H1 (cell line): ENCODE data around the gene KCNJ4. TPM values are rescaled to one million over a fixed set of nuclear protein-coding genes. Genes with fewer than 3 reads are reported as not detected.

Source experiments
- CTCF ChIA-PET: fragments of 300-600 bp; sonication (Branson Sonifier 250); formaldehyde crosslinking; loops from one replicate; lab custom pipeline; 2021; ENCODE audit not compliant: partially characterized antibody; lab: Charles Lee
- POLR2A ChIA-PET: fragments of 300-600 bp; sonication (Branson Sonifier 250); formaldehyde crosslinking; loops from one replicate; lab custom pipeline; 2021; ENCODE audit warnings: inconsistent platforms; ENCODE audit not compliant: partially characterized antibody; lab: Charles Lee
- DNase-seq, 2 experiments: peaks; one replicate each; pipeline versions ENCODE4 v3.0.0 to v3.0.0-alpha.2; 2010 to 2022; ENCODE audit warnings: low spot score in 2 of 2, low read depth in 1 of 2, mixed read lengths in 1 of 2
- FAIRE-seq: peaks from 2 replicates; lab custom pipeline; 2011; peaks lifted over from hg19 to GRCh38; lab: Jason Lieb, UNC
- H2AFZ ChIP-seq: 2 replicates; pipeline ENCODE4 v1.8.1; 2012; ENCODE audit warnings: low read length, inconsistent platforms
- H2AK5ac ChIP-seq: 2 replicates; pipeline ENCODE4 v1.6.1; 2013; ENCODE audit warnings: low read depth, low read length
- H2BK120ac ChIP-seq: replicated peaks from 2 replicates; pipeline ENCODE3; 2013; ENCODE audit warnings: low read depth, low read length, inconsistent platforms
- H2BK12ac ChIP-seq: 2 replicates; pipeline ENCODE4 v1.6.1; 2013; ENCODE audit warnings: low read depth, low read length
- H2BK15ac ChIP-seq: 2 replicates; pipeline ENCODE4 v1.6.1; 2013; ENCODE audit warnings: low read length
- H2BK20ac ChIP-seq: 2 replicates; pipeline ENCODE4 v1.6.1; 2013; ENCODE audit warnings: low read length
- H2BK5ac ChIP-seq: 2 replicates; pipeline ENCODE4 v1.6.1; 2013; ENCODE audit warnings: low read depth, low read length
- H3K14ac ChIP-seq: 2 replicates; pipeline ENCODE4 v1.6.1; 2013; ENCODE audit warnings: inconsistent platforms; ENCODE audit not compliant: insufficient read length
- H3K18ac ChIP-seq: 2 replicates; pipeline ENCODE4 v1.6.1; 2013; ENCODE audit warnings: low read length; ENCODE audit errors: extremely low read depth
- H3K23ac ChIP-seq: 2 replicates; pipeline ENCODE4 v1.6.1; 2013; ENCODE audit warnings: inconsistent platforms; ENCODE audit not compliant: insufficient read length
- H3K23me2 ChIP-seq: 2 replicates; pipeline ENCODE4 v1.6.1; 2013; ENCODE audit warnings: low read depth, low read length
- H3K27ac ChIP-seq: 2 replicates; pipeline ENCODE4 v1.6.1; 2011; ENCODE audit warnings: low read depth, low read length, inconsistent platforms
- H3K27me3 ChIP-seq, 4 experiments: replicated peaks in 1 of 4; 1 replicate in 1 of 4; 2 replicates in 3 of 4; pipeline versions ENCODE4 v1.6.1 to v1.8.1; 2011 to 2013; ENCODE audit warnings: low read length in 3 of 4, mild to moderate bottlenecking in 3 of 4, inconsistent platforms in 2 of 4, mixed read lengths in 2 of 4, moderate library complexity in 1 of 4; ENCODE audit not compliant: control insufficient read depth in 3 of 4, insufficient read depth in 3 of 4; ENCODE audit errors: extremely low read depth in 1 of 4
- H3K36me3 ChIP-seq, 4 experiments: 2 replicates each; pipeline versions ENCODE4 v1.6.1 to v1.8.1; 2011 to 2013; ENCODE audit warnings: mild to moderate bottlenecking in 4 of 4, low read length in 3 of 4, moderate library complexity in 2 of 4, control low read depth in 1 of 4, inconsistent platforms in 1 of 4; ENCODE audit not compliant: insufficient read depth in 4 of 4, control insufficient read depth in 2 of 4
- H3K4ac ChIP-seq: replicated peaks from 2 replicates; pipeline ENCODE3; 2013; ENCODE audit warnings: low read length, low read depth, mixed read lengths, inconsistent platforms; ENCODE audit not compliant: insufficient read length
- H3K4me1 ChIP-seq, 4 experiments: replicated peaks in 1 of 4; 1 replicate in 1 of 4; 2 replicates in 3 of 4; pipeline versions ENCODE4 v1.6.1 to v1.8.1; 2011 to 2013; ENCODE audit warnings: low read length in 3 of 4, inconsistent platforms in 2 of 4, mixed read lengths in 1 of 4; ENCODE audit not compliant: insufficient read depth in 4 of 4, control insufficient read depth in 3 of 4
- H3K4me2 ChIP-seq, 2 experiments: 2 replicates each; pipeline versions ENCODE4 v1.6.1 to v1.8.1; 2011 to 2013; ENCODE audit warnings: low read depth in 2 of 2, low read length in 2 of 2, control low read depth in 1 of 2, inconsistent platforms in 1 of 2, mild to moderate bottlenecking in 1 of 2; ENCODE audit not compliant: insufficient read depth in 1 of 2
- H3K4me3 ChIP-seq, 4 experiments: fragments of 200-600, 300-600 bp in 1 of 4; sonication (generic), shearing (Covaris generic), sonication (Bioruptor Twin) in 1 of 4; 2 replicates each; pipeline versions ENCODE4 v1.5.1 to v1.8.1; 2011 to 2016; ENCODE audit warnings: low read length in 4 of 4, low read depth in 3 of 4, control low read depth in 2 of 4, inconsistent platforms in 2 of 4, mild to moderate bottlenecking in 2 of 4, mixed read lengths in 1 of 4, moderate library complexity in 1 of 4; ENCODE audit not compliant: insufficient read depth in 2 of 4; ENCODE audit errors: extremely low read depth in 1 of 4
- H3K56ac ChIP-seq: replicated peaks from 2 replicates; pipeline ENCODE3; 2013; ENCODE audit warnings: low read depth, mild to moderate bottlenecking, mixed read lengths, low read length, inconsistent platforms; ENCODE audit not compliant: insufficient read length
- H3K79me1 ChIP-seq: 2 replicates; pipeline ENCODE4 v1.6.1; 2013; ENCODE audit warnings: low read depth, low read length, control low read depth
- H3K79me2 ChIP-seq, 2 experiments: 2 replicates each; pipeline versions ENCODE4 v1.6.1 to v1.8.1; 2012 to 2013; ENCODE audit warnings: low read length in 2 of 2, mild to moderate bottlenecking in 2 of 2, inconsistent platforms in 1 of 2; ENCODE audit not compliant: insufficient read depth in 2 of 2, control insufficient read depth in 1 of 2
- H3K9ac ChIP-seq, 4 experiments: replicated peaks in 1 of 4; 1 replicate in 1 of 4; 2 replicates in 3 of 4; pipeline versions ENCODE4 v1.6.1 to v1.8.1; 2011 to 2013; ENCODE audit warnings: low read depth in 3 of 4, low read length in 3 of 4, control low read depth in 2 of 4, mild to moderate bottlenecking in 2 of 4, moderate library complexity in 2 of 4, inconsistent platforms in 1 of 4; ENCODE audit errors: extremely low read depth in 1 of 4
- H3K9me3 ChIP-seq, 2 experiments: 2 replicates each; pipeline versions ENCODE4 v1.6.1 to v1.8.1; 2012 to 2013; ENCODE audit warnings: mild to moderate bottlenecking in 2 of 2, moderate library complexity in 2 of 2, control low read depth in 1 of 2, inconsistent platforms in 1 of 2, low read depth in 1 of 2, low read length in 1 of 2, mixed read lengths in 1 of 2; ENCODE audit not compliant: insufficient read depth in 2 of 2
- H4K20me1 ChIP-seq, 2 experiments: replicated peaks in 1 of 2; 2 replicates each; pipeline versions ENCODE3 to v1.8.1; 2011 to 2013; ENCODE audit warnings: inconsistent platforms in 2 of 2, low read length in 2 of 2, mild to moderate bottlenecking in 1 of 2; ENCODE audit not compliant: insufficient read depth in 2 of 2, control insufficient read depth in 1 of 2
- H4K5ac ChIP-seq: 2 replicates; pipeline ENCODE4 v1.6.1; 2013; ENCODE audit warnings: low read length, low read depth, mixed read lengths, inconsistent platforms; ENCODE audit not compliant: insufficient read length
- H4K8ac ChIP-seq: 2 replicates; pipeline ENCODE4 v1.8.0; 2013; ENCODE audit warnings: mild to moderate bottlenecking, moderate library complexity, low read length, inconsistent platforms; ENCODE audit not compliant: insufficient read depth; ENCODE audit errors: extremely low read depth
- H4K91ac ChIP-seq: replicated peaks from 2 replicates; pipeline ENCODE3; 2013; ENCODE audit warnings: low read length, mixed read lengths, inconsistent platforms; ENCODE audit not compliant: insufficient read length
- BACH1 ChIP-seq: IDR thresholded peaks from 2 replicates; pipeline ENCODE4 v1.6.1; 2012; ENCODE audit warnings: low read length, improper control_type of control experiment
- CHD2 ChIP-seq: IDR thresholded peaks from 2 replicates; pipeline ENCODE4 v1.6.1; 2012; ENCODE audit warnings: low read length, improper control_type of control experiment
- HDAC2 ChIP-seq, 2 experiments: fragments of 300-600 bp in 1 of 2; sonication (generic) in 1 of 2; IDR thresholded peaks; 2 replicates each; pipeline ENCODE4 v1.6.1; 2011 to 2012; ENCODE audit warnings: low read depth in 2 of 2, low read length in 2 of 2, mild to moderate bottlenecking in 2 of 2, moderate library complexity in 2 of 2, borderline replicate concordance in 1 of 2, inconsistent platforms in 1 of 2
- KDM1A ChIP-seq: fragments of 200-600, 300-600 bp; sonication (generic); IDR thresholded peaks from 2 replicates; pipeline ENCODE4 v1.7.1; 2016; ENCODE audit warnings: mild to moderate bottlenecking, low read length, borderline replicate concordance
- KDM5A ChIP-seq: fragments of 200-600 bp; IDR thresholded peaks from 2 replicates; pipeline ENCODE4 v1.7.1; 2012; ENCODE audit warnings: mild to moderate bottlenecking, low read length, inconsistent platforms, mixed read lengths
- POLR2A ChIP-seq, 2 experiments: IDR thresholded peaks; 1 replicate in 1 of 2; 2 replicates in 1 of 2; pipeline ENCODE4 v1.6.1; 2011; ENCODE audit warnings: low read depth in 2 of 2, low read length in 2 of 2, mild to moderate bottlenecking in 2 of 2; ENCODE audit errors: control extremely low read depth in 1 of 2
- TCF12 ChIP-seq: IDR thresholded peaks from 2 replicates; pipeline ENCODE4 v1.6.1; 2011; ENCODE audit warnings: low read depth, mild to moderate bottlenecking, low read length
- WGBS, 2 experiments: shearing (Covaris generic) in 1 of 2; methylation state at CpG; one replicate each; pipeline versions ENCODE4 v1.1.6 to v1.1.7; 2013 to 2015; ENCODE audit warnings: low lambda C conversion rate in 2 of 2, mixed read lengths in 2 of 2, inconsistent platforms in 1 of 2, low coverage in 1 of 2, missing lambda C conversion rate in 1 of 2; ENCODE audit not compliant: insufficient replicate concordance in 2 of 2, insufficient coverage in 1 of 2, insufficient read length in 1 of 2; ENCODE audit errors: extremely low coverage in 1 of 2, missing lambda C conversion rate in 1 of 2; 5-methylcytosine and 5-hydroxymethylcytosine counted together
- polyA plus RNA-seq, 7 experiments: library from polyadenylated mRNA; depleted of rRNA in 3 of 7; stranded (reverse) in 5 of 7; unstranded in 2 of 7; fragments of >200 nt in 5 of 7; fragments of 200-250 nt in 2 of 7; gene quantifications; 1 replicate in 5 of 7; 2 replicates in 1 of 7; 4 replicates in 1 of 7; pipeline versions ENCODE4 v1.2.1 to v1.2.3, GENCODE V29; 2011 to 2013; ENCODE audit warnings: missing spikeins in 2 of 7, mixed read lengths in 2 of 7
- total RNA-seq: library from RNA; stranded (reverse); fragmentation: NEBNext Ultra II Directional; extraction: Animal tissue kit (Norgen Biotek cat#: 25700); gene quantifications from 2 replicates; pipeline ENCODE4 v1.2.1, GENCODE V29; 2021
- TF ChIP-seq, protein P1 (sequence below): IDR thresholded peaks from 2 replicates; pipeline ENCODE4 v1.6.1; 2011; ENCODE audit warnings: low read length, improper control_type of control experiment

KCNJ4 gene
- total and polyA plus RNA-seq, 2 of the 8 experiments (the other 6 are each of a cell fraction or from before 2014, with no cell fraction given), result 1.4 to 2.2 TPM

DNA sequence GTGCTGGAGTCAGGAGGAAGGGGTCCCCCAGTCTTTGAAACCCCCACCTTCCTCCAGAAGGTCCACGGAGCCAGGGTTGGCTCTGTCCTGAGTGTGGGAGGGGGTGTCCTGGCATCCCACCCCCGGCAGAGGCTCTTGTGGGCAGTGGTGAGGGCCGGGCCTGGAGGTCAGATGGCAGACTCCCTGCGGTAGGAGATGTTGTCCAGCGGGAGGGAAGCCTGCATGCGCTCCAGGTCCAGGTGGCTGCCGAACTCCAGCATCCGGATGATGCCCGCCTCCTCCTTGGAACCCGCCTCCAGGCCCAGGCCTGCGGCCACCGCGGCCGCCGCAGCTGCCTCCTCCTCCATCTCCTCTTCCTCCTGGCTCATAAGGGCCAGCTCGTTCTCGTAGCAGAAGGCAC, 28.4 kb downstream of the KCNJ4 start:
- Histone ChIP-seq H3K23ac (no peak overlapping the region), H3K4me3 (no peak overlapping the region), H3K56ac (no peak overlapping the region), H3K79me1 (no peaks in the 10 kb centered on the region), H4K5ac (no peak overlapping the region), H3K9me3 (no peaks in the 10 kb centered on the region), H2BK20ac (no peak overlapping the region), H3K4ac (no peak overlapping the region), H4K91ac (no peak overlapping the region), H3K4me1 (peaks cover 3 to 18% (median 10%) of the 10 kb centered on the region in 4 experiments; a peak in 6 of 7 replicates), H2BK12ac (no peak overlapping the region), H3K4me2 (no peak overlapping the region), H3K9ac (no peak overlapping the region), H3K27me3 (no peaks in the 10 kb centered on the region), H2BK5ac (no peak overlapping the region), H4K8ac (no peak overlapping the region), H2AFZ (no peak overlapping the region), H4K20me1 (no peaks in the 10 kb centered on the region), H2BK15ac (no peak overlapping the region), H3K18ac (no peak overlapping the region; the same call in none of the 2 replicates), H3K36me3 (no peaks in the 10 kb centered on the region), H3K23me2 (0 out of 2 replicates have a peak, but pooled peaks cover 2% of the 10 kb centered on the region), H3K79me2 (no peaks in the 10 kb centered on the region), H2AK5ac (no peak overlapping the region), H3K14ac (no peak overlapping the region), H2BK120ac (no peak overlapping the region), H3K27ac (no peak overlapping the region)
- 94% methylated on average over 15 of the region's 17 CpGs; no CpG with 5 or more reads in 1 of the 2 experiments for WGBS, 2 experiments
- DNase-seq (no peak), FAIRE-seq (no peak)
- POLR2A ChIA-PET, result interaction anchor here (0.6 to 2.8 kb wide), 6 partner anchors 10 to 408 kb away, joined by 3 to 7 read pairs (median 4); no protein-coding TSS in a partner anchor
- CTCF ChIA-PET, result interaction anchor here (0.8 to 2.0 kb wide), 4 partner anchors 9 to 72 kb away, joined by 3 to 7 read pairs (median 3); no protein-coding TSS in a partner anchor
- TF ChIP-seq POLR2A (IDR thresholded peaks at IDR 0.05; ENCODE audit: control extremely low read depth in 1 of 2, low read depth in 2 of 2, low read length in 2 of 2) (no peak), HDAC2 (IDR thresholded peaks at IDR 0.05; ENCODE audit: borderline replicate concordance in 1 of 2, low read depth in 2 of 2, low read length in 2 of 2) (no peak), KDM5A (no peak), TCF12 (no peak), KDM1A (no peak), CHD2 (no peak), BACH1 (no peak)
- TF ChIP-seq, protein P1, sequence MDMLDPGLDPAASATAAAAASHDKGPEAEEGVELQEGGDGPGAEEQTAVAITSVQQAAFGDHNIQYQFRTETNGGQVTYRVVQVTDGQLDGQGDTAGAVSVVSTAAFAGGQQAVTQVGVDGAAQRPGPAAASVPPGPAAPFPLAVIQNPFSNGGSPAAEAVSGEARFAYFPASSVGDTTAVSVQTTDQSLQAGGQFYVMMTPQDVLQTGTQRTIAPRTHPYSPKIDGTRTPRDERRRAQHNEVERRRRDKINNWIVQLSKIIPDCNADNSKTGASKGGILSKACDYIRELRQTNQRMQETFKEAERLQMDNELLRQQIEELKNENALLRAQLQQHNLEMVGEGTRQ, result no peak
